H9 (cell line): ENCODE data around the gene YIPF2. TPM values are rescaled to one million over a fixed set of nuclear protein-coding genes. Genes with fewer than 3 reads are reported as not detected.

Source experiments
- DNase-seq: peaks from one replicate; pipeline ENCODE4 v3.0.0-alpha.2; 2017
- H2AFZ ChIP-seq: one replicate; pipeline ENCODE4 v1.6.1; 2013; ENCODE audit warnings: mild to moderate bottlenecking, low read length, control low read depth, moderate library complexity
- H2AK5ac ChIP-seq: 2 replicates; pipeline ENCODE4 v1.6.1; 2013; ENCODE audit warnings: low read length, control low read depth, mixed read lengths; ENCODE audit not compliant: insufficient read length
- H2BK120ac ChIP-seq: one replicate; pipeline ENCODE4 v1.6.1; 2013; ENCODE audit warnings: low read depth, mild to moderate bottlenecking, low read length, control low read depth, inconsistent platforms; ENCODE audit not compliant: poor library complexity, severe bottlenecking
- H2BK12ac ChIP-seq: 2 replicates; pipeline ENCODE4 v1.6.1; 2013; ENCODE audit warnings: low read length, control low read depth, mixed read lengths, low read depth; ENCODE audit not compliant: insufficient read length
- H2BK15ac ChIP-seq: 2 replicates; pipeline ENCODE4 v1.6.1; 2013; ENCODE audit warnings: low read depth, low read length, control low read depth
- H2BK20ac ChIP-seq: one replicate; pipeline ENCODE4 v1.6.1; 2013; ENCODE audit warnings: low read depth, mild to moderate bottlenecking, low read length, control low read depth, inconsistent platforms; ENCODE audit not compliant: poor library complexity, severe bottlenecking
- H2BK5ac ChIP-seq: 2 replicates; pipeline ENCODE4 v1.6.1; 2013; ENCODE audit warnings: low read length, control low read depth, mixed read lengths; ENCODE audit not compliant: insufficient read length
- H3K14ac ChIP-seq: 2 replicates; pipeline ENCODE4 v1.6.1; 2013; ENCODE audit warnings: low read length, control low read depth; ENCODE audit not compliant: insufficient read depth
- H3K18ac ChIP-seq: 2 replicates; pipeline ENCODE4 v1.6.1; 2013; ENCODE audit warnings: low read depth, mild to moderate bottlenecking, mixed read lengths, low read length, control low read depth; ENCODE audit not compliant: insufficient read length
- H3K23ac ChIP-seq: 2 replicates; pipeline ENCODE4 v1.6.1; 2013; ENCODE audit warnings: low read length, control low read depth, mixed read lengths, low read depth; ENCODE audit not compliant: insufficient read length
- H3K23me2 ChIP-seq: 2 replicates; pipeline ENCODE4 v1.6.1; 2013; ENCODE audit warnings: low read depth, mild to moderate bottlenecking, mixed read lengths, low read length, control low read depth; ENCODE audit not compliant: insufficient read length, poor library complexity, severe bottlenecking
- H3K27ac ChIP-seq: 2 replicates; pipeline ENCODE4 v1.5.1; 2013; ENCODE audit warnings: low read length, control low read depth, mixed read lengths, low read depth; ENCODE audit not compliant: insufficient read length
- H3K27me3 ChIP-seq: 2 replicates; pipeline ENCODE4 v1.6.1; 2013; ENCODE audit warnings: low read length, control low read depth, inconsistent platforms; ENCODE audit not compliant: insufficient read depth
- H3K4ac ChIP-seq: 2 replicates; pipeline ENCODE4 v1.6.1; 2013; ENCODE audit warnings: low read depth, mild to moderate bottlenecking, control low read depth, inconsistent platforms, low read length, moderate library complexity
- H3K4me1 ChIP-seq: 2 replicates; pipeline ENCODE4 v1.6.1; 2013; ENCODE audit warnings: low read length, control low read depth, inconsistent platforms; ENCODE audit not compliant: insufficient read depth
- H3K4me2 ChIP-seq: 2 replicates; pipeline ENCODE4 v1.6.1; 2013; ENCODE audit warnings: low read length, control low read depth, mixed read lengths; ENCODE audit not compliant: insufficient read length, insufficient read depth
- H3K56ac ChIP-seq: 2 replicates; pipeline ENCODE4 v1.6.1; 2013; ENCODE audit warnings: low read depth, mild to moderate bottlenecking, mixed read lengths, low read length, control low read depth; ENCODE audit not compliant: insufficient read length
- H3K79me1 ChIP-seq: 2 replicates; pipeline ENCODE4 v1.6.1; 2013; ENCODE audit warnings: low read depth, mild to moderate bottlenecking, moderate library complexity, low read length, control low read depth, inconsistent platforms; ENCODE audit not compliant: insufficient read depth, poor library complexity, severe bottlenecking
- H3K79me2 ChIP-seq: 2 replicates; pipeline ENCODE4 v1.6.1; 2013; ENCODE audit warnings: low read length, control low read depth, inconsistent platforms; ENCODE audit not compliant: insufficient read depth
- H3K9ac ChIP-seq: 2 replicates; pipeline ENCODE4 v1.6.1; 2013; ENCODE audit warnings: low read length, control low read depth, mixed read lengths; ENCODE audit not compliant: insufficient read length; ENCODE audit errors: extremely low read depth
- H3K9me3 ChIP-seq: one replicate; pipeline ENCODE4 v1.6.1; 2013; ENCODE audit warnings: low read depth, low read length, inconsistent platforms; ENCODE audit not compliant: control insufficient read depth
- H3T11ph ChIP-seq: one replicate; pipeline ENCODE4 v1.6.1; 2013; ENCODE audit warnings: mild to moderate bottlenecking, low read length, control low read depth, inconsistent platforms
- H4K20me1 ChIP-seq: one replicate; pipeline ENCODE4 v1.6.1; 2013; ENCODE audit not compliant: control insufficient read depth, insufficient read length, insufficient read depth
- H4K5ac ChIP-seq: 2 replicates; pipeline ENCODE4 v1.6.1; 2013; ENCODE audit warnings: low read depth, mild to moderate bottlenecking, mixed read lengths, low read length, control low read depth; ENCODE audit not compliant: insufficient read length
- H4K8ac ChIP-seq: replicated peaks from 2 replicates; pipeline ENCODE4 v1.6.1; 2013; ENCODE audit warnings: low read length, control low read depth, mixed read lengths, low read depth; ENCODE audit not compliant: insufficient read length
- H4K91ac ChIP-seq: 2 replicates; pipeline ENCODE4 v1.6.1; 2013; ENCODE audit warnings: low read depth, mild to moderate bottlenecking, moderate library complexity, mixed read lengths, low read length, control low read depth; ENCODE audit not compliant: insufficient read length
- H3K27ac Mint-ChIP-seq, 3 experiments: 2 replicates in 2 of 3; 3 replicates in 1 of 3; pipeline ENCODE4 v1.8.0; 2020 to 2021; ENCODE audit warnings: mixed read lengths in 3 of 3, mild to moderate bottlenecking in 1 of 3, moderate library complexity in 1 of 3
- H3K27me3 Mint-ChIP-seq: 2 replicates; pipeline ENCODE4 v1.8.0; 2021; ENCODE audit warnings: low read depth, mild to moderate bottlenecking, moderate library complexity, mixed read lengths
- H3K36me3 Mint-ChIP-seq, 3 experiments: 2 replicates in 2 of 3; 3 replicates in 1 of 3; pipeline ENCODE4 v1.8.0; 2020 to 2021; ENCODE audit warnings: low read depth in 3 of 3, mixed read lengths in 3 of 3; ENCODE audit not compliant: insufficient read depth in 1 of 3
- H3K4me1 Mint-ChIP-seq, 2 experiments: 2 replicates each; pipeline ENCODE4 v1.8.0; 2020; ENCODE audit warnings: mixed read lengths in 2 of 2
- H3K4me3 Mint-ChIP-seq, 2 experiments: 2 replicates in 1 of 2; 3 replicates in 1 of 2; pipeline ENCODE4 v1.8.0; 2020 to 2021; ENCODE audit warnings: mild to moderate bottlenecking in 2 of 2, mixed read lengths in 2 of 2, moderate library complexity in 1 of 2
- H3K9me3 Mint-ChIP-seq, 2 experiments: 2 replicates in 1 of 2; 3 replicates in 1 of 2; pipeline ENCODE4 v1.8.0; 2020; ENCODE audit warnings: mild to moderate bottlenecking in 2 of 2, mixed read lengths in 2 of 2, moderate library complexity in 1 of 2
- WGBS: extraction: QIAGEN DNeasy Blood & Tissue Kit; methylation state at CpG from one replicate; pipeline ENCODE4 v1.1.7; 2013; ENCODE audit warnings: missing lambda C conversion rate, low lambda C conversion rate, mixed read lengths; ENCODE audit not compliant: insufficient read length; ENCODE audit errors: extremely low coverage; 5-methylcytosine and 5-hydroxymethylcytosine counted together
- total RNA-seq: library from RNA; stranded (reverse); gene quantifications from 2 replicates; pipeline ENCODE4 v1.2.1, GENCODE V29; 2021
- TF ChIP-seq, protein P1 (sequence below): fragments of 200-600 bp; sonication (generic); conservative IDR thresholded peaks from 3 replicates; pipeline ENCODE4 v1.8.0; 2021; ENCODE audit warnings: antibody characterized with exemption, mild to moderate bottlenecking

The YIPF2 gene
- total RNA-seq, 1 experiment from 2014 or later = 58.2 TPM

DNA sequence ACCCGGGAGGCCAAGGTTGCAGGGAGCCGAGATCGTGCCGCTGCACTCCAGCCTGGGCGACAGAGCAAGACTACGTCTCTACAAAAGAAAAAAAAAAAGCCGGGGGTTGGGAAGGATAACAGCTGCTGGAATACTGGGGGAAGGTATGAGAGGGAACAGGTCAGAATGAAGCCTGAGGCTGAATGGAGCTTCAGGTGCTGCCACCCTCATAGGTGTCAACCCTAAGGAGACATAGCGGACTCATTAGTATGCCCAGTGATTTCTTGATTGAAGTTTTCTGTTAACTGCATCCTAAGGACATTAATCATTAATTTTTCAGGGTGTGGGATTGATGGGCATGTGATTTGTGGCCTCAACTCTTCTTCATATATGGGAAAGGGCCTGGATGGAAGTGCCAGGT, 38.4 kb upstream of the YIPF2 start:
- no peak overlapping the region for H4K91ac ChIP-seq
- H2BK12ac ChIP-seq = no peak overlapping the region
- no peaks in the 10 kb centered on the region for H3K9me3 ChIP-seq
- H3K4me1 Mint-ChIP-seq = peaks cover 42 to 50% of the 10 kb centered on the region in 2 experiments
- no peak overlapping the region for H2AK5ac ChIP-seq
- peaks cover 6% of the 10 kb centered on the region for H4K20me1 ChIP-seq
- H3K79me1 ChIP-seq = peaks cover 5% of the 10 kb centered on the region
- no peak overlapping the region for H4K5ac ChIP-seq
- H3K27ac ChIP-seq = no peak overlapping the region
- no peak overlapping the region for H2AFZ ChIP-seq
- no peaks in the 10 kb centered on the region for H3K27me3 Mint-ChIP-seq
- H3K79me2 ChIP-seq = peaks cover 74% of the 10 kb centered on the region
- H3K27ac Mint-ChIP-seq = peak overlapping the region in 2 of 3 experiments; percentile 43 to 44; a peak in 4 of 7 replicates
- no peak overlapping the region for H2BK120ac ChIP-seq
- no peak overlapping the region for H3K23ac ChIP-seq
- H3K4ac ChIP-seq = no peak overlapping the region
- H4K8ac ChIP-seq = no peak overlapping the region
- no peak overlapping the region for H2BK20ac ChIP-seq
- no peaks in the 10 kb centered on the region for H3K27me3 ChIP-seq
- H3K9ac ChIP-seq = no peak overlapping the region
- no peak overlapping the region for H2BK15ac ChIP-seq
- no peak overlapping the region for H3K14ac ChIP-seq
- H3K18ac ChIP-seq = no peak overlapping the region
- TF ChIP-seq, protein P1, sequence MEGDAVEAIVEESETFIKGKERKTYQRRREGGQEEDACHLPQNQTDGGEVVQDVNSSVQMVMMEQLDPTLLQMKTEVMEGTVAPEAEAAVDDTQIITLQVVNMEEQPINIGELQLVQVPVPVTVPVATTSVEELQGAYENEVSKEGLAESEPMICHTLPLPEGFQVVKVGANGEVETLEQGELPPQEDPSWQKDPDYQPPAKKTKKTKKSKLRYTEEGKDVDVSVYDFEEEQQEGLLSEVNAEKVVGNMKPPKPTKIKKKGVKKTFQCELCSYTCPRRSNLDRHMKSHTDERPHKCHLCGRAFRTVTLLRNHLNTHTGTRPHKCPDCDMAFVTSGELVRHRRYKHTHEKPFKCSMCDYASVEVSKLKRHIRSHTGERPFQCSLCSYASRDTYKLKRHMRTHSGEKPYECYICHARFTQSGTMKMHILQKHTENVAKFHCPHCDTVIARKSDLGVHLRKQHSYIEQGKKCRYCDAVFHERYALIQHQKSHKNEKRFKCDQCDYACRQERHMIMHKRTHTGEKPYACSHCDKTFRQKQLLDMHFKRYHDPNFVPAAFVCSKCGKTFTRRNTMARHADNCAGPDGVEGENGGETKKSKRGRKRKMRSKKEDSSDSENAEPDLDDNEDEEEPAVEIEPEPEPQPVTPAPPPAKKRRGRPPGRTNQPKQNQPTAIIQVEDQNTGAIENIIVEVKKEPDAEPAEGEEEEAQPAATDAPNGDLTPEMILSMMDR = no peak
- H3K4me1 ChIP-seq = no peaks in the 10 kb centered on the region; the same call in 1 of the 2 replicates
- no CpG with 5 or more reads among the region's 8 CpGs for WGBS
- H3K9me3 Mint-ChIP-seq = no peaks in the 10 kb centered on the region
- H3K4me2 ChIP-seq = no peak overlapping the region
- DNase-seq = no peak
- H3K36me3 Mint-ChIP-seq = peaks cover 10 to 27% (median 17%) of the 10 kb centered on the region in 3 experiments; a peak in 5 of 7 replicates
- no peak overlapping the region for H3K56ac ChIP-seq
- H2BK5ac ChIP-seq = no peak overlapping the region
- no peak overlapping the region for H3T11ph ChIP-seq
- peaks cover 6% of the 10 kb centered on the region for H3K23me2 ChIP-seq
- H3K4me3 Mint-ChIP-seq = peak overlapping the region in 1 of 2 experiments; percentile 40; a peak in 1 of 5 replicates
